Muscle of leg (tissue), 11 donors: Measurements from ENCODE around the gene CBX1. TPM values are rescaled to one million over a fixed set of nuclear protein-coding genes. Genes with fewer than 3 reads are reported as not detected.
"Not testable (repeated sequence)": the region's sequence is repeated elsewhere in the genome, so short reads cannot be mapped to it uniquely, and the experiment has no call there.

Experiments used
- DNase-seq: peaks from one replicate; pipeline ENCODE4 v3.0.0; 2013
- H3K27ac ChIP-seq: one replicate; pipeline ENCODE4 v1.5.1; 2013; ENCODE audit warnings: mild to moderate bottlenecking, low read length, control low read depth
- H3K27me3 ChIP-seq: one replicate; pipeline ENCODE4 v1.6.1; 2013; ENCODE audit warnings: low read length; ENCODE audit not compliant: control insufficient read depth, insufficient read depth
- H3K36me3 ChIP-seq: one replicate; pipeline ENCODE4 v1.6.1; 2013; ENCODE audit warnings: low read length; ENCODE audit not compliant: control insufficient read depth, insufficient read depth
- H3K4me1 ChIP-seq: one replicate; pipeline ENCODE4 v1.6.1; 2013; ENCODE audit warnings: low read length; ENCODE audit not compliant: control insufficient read depth, insufficient read depth
- H3K4me3 ChIP-seq: one replicate; pipeline ENCODE4 v1.5.1; 2013; ENCODE audit warnings: low read length, control low read depth
- H3K9me3 ChIP-seq: replicated peaks from 2 replicates; pipeline ENCODE4 v1.6.1; 2013; ENCODE audit warnings: low read depth, low read length; ENCODE audit not compliant: control insufficient read depth
- WGBS: methylation state at CpG from one replicate; pipeline ENCODE4 v1.1.5; 2013; ENCODE audit warnings: missing lambda C conversion rate; ENCODE audit not compliant: insufficient coverage; 5-methylcytosine and 5-hydroxymethylcytosine counted together
- polyA plus RNA-seq, 8 donors: library from polyadenylated mRNA; unstranded; fragments of 120-200 nt; gene quantifications; one replicate each; pipeline versions ENCODE4 v1.2.1 to v1.2.3, GENCODE V29; 2013; ENCODE audit warnings: inconsistent platforms in 1 of 8, low replicate concordance in 1 of 8; ENCODE audit not compliant: insufficient read length in 8 of 8, insufficient read depth in 1 of 8
- total RNA-seq: library from RNA; stranded (reverse); fragments of 120-200 nt; gene quantifications from one replicate; pipeline ENCODE4 v1.2.4, GENCODE V29; 2013

The CBX1 gene
- total and polyA plus RNA-seq, 9 donors: 54.0 to 118 (median 87.4) TPM

GRCh38 chr17:48077152-48077551 is 24.1 kb downstream of the CBX1 start:
- not testable (repeated sequence) for H3K27me3 ChIP-seq
- 88% methylated on average over 2 of the region's 10 CpGs for WGBS

GRCh38 chr17:48074322-48075081 is 26.8 kb downstream of the CBX1 start:
- WGBS: no CpG with 5 or more reads among the region's 7 CpGs
- Histone ChIP-seq H3K4me3 (no peak overlapping the region), H3K27me3 (no peaks in the 10 kb centered on the region), H3K9me3 (no peaks in the 10 kb centered on the region), H3K27ac (peak overlapping the region; percentile 6), H3K36me3 (peaks cover 56% of the 10 kb centered on the region), H3K4me1 (no peaks in the 10 kb centered on the region)
- DNase-seq: peak; percentile 92

More at GRCh38 chr17:48077152-48077551, 24.1 kb downstream of the CBX1 start:
- not testable (repeated sequence) for H3K4me1 ChIP-seq, H3K9me3 ChIP-seq, H3K4me3 ChIP-seq, DNase-seq, H3K27ac ChIP-seq
- peaks cover 36% of the 10 kb centered on the region for H3K36me3 ChIP-seq

GRCh38 chr17:48073566-48074094 is 27.6 kb downstream of the CBX1 start:
- not testable (repeated sequence) for H3K4me3 ChIP-seq, H3K9me3 ChIP-seq, H3K27me3 ChIP-seq, H3K4me1 ChIP-seq, DNase-seq
- Histone ChIP-seq H3K36me3 (peaks cover 61% of the 10 kb centered on the region), H3K27ac (peak overlapping the region; percentile 6)
- WGBS: 85% methylated on average over 4 of the region's 5 CpGs

GRCh38 chr17:48072811-48073210 is 28.5 kb downstream of the CBX1 start:
- H3K27me3 ChIP-seq, H3K27ac ChIP-seq, H3K4me1 ChIP-seq, H3K4me3 ChIP-seq, H3K9me3 ChIP-seq, DNase-seq: not testable (repeated sequence)
- 100% methylated on average over 5 of the region's 9 CpGs for WGBS
- peaks cover 64% of the 10 kb centered on the region for H3K36me3 ChIP-seq

GRCh38 chr17:48071654-48072053 is 29.6 kb downstream of the CBX1 start:
- H3K27me3 ChIP-seq: no peaks in the 10 kb centered on the region
- no peak overlapping the region for H3K4me3 ChIP-seq
- DNase-seq: no peak
- WGBS: no CpG with 5 or more reads among the region's 2 CpGs
- H3K9me3 ChIP-seq: no peaks in the 10 kb centered on the region
- no peaks in the 10 kb centered on the region for H3K4me1 ChIP-seq
- H3K27ac ChIP-seq: no peak overlapping the region
- H3K36me3 ChIP-seq: peaks cover 66% of the 10 kb centered on the region

- Histone ChIP-seq H3K4me1 (no peaks in the 10 kb centered on the region), H3K9me3 (no peaks in the 10 kb centered on the region), H3K27me3 (no peaks in the 10 kb centered on the region), H3K36me3 (peaks cover 67% of the 10 kb centered on the region), H3K27ac (no peak overlapping the region), H3K4me3 (no peak overlapping the region)
- peak; percentile 19 for DNase-seq
- WGBS: no CpG with 5 or more reads among the region's 2 CpGs
Observed at GRCh38 chr17:48070195-48070594, 31.1 kb downstream of the CBX1 start.

- H3K36me3 ChIP-seq: peaks cover 67% of the 10 kb centered on the region
- WGBS: 86% methylated on average over 3 of the region's 3 CpGs
- no peak overlapping the region for H3K4me3 ChIP-seq
- H3K4me1 ChIP-seq: peaks cover 3% of the 10 kb centered on the region
- DNase-seq: no peak
- H3K27me3 ChIP-seq: no peaks in the 10 kb centered on the region
- no peak overlapping the region for H3K27ac ChIP-seq
- H3K9me3 ChIP-seq: no peaks in the 10 kb centered on the region
Observed at GRCh38 chr17:48068491-48068961, 32.8 kb downstream of the CBX1 start.

GRCh38 chr17:48067808-48068207 is 33.5 kb downstream of the CBX1 start:
- no CpG with 5 or more reads among the region's 2 CpGs for WGBS
- DNase-seq, H3K4me1 ChIP-seq, H3K27ac ChIP-seq, H3K27me3 ChIP-seq, H3K9me3 ChIP-seq, H3K4me3 ChIP-seq: not testable (repeated sequence)
- H3K36me3 ChIP-seq: peaks cover 60% of the 10 kb centered on the region

- Histone ChIP-seq H3K36me3 (peaks cover 60% of the 10 kb centered on the region), H3K9me3 (no peaks in the 10 kb centered on the region), H3K4me1 (peaks cover 3% of the 10 kb centered on the region), H3K27ac (no peak overlapping the region), H3K27me3 (no peaks in the 10 kb centered on the region), H3K4me3 (no peak overlapping the region)
- no peak for DNase-seq
- no CpG with 5 or more reads among the region's 3 CpGs for WGBS
Observed at GRCh38 chr17:48067245-48067644, 34.0 kb downstream of the CBX1 start.

GRCh38 chr17:48066656-48067055 is 34.6 kb downstream of the CBX1 start:
- peaks cover 3% of the 10 kb centered on the region for H3K4me1 ChIP-seq
- no peak for DNase-seq
- no peak overlapping the region for H3K27ac ChIP-seq
- no peaks in the 10 kb centered on the region for H3K9me3 ChIP-seq
- no peaks in the 10 kb centered on the region for H3K27me3 ChIP-seq
- peaks cover 62% of the 10 kb centered on the region for H3K36me3 ChIP-seq
- H3K4me3 ChIP-seq: no peak overlapping the region
- WGBS: 86% methylated on average over 1 of the region's 1 CpG
